ENCODE data around the gene C10orf95.

DNA sequence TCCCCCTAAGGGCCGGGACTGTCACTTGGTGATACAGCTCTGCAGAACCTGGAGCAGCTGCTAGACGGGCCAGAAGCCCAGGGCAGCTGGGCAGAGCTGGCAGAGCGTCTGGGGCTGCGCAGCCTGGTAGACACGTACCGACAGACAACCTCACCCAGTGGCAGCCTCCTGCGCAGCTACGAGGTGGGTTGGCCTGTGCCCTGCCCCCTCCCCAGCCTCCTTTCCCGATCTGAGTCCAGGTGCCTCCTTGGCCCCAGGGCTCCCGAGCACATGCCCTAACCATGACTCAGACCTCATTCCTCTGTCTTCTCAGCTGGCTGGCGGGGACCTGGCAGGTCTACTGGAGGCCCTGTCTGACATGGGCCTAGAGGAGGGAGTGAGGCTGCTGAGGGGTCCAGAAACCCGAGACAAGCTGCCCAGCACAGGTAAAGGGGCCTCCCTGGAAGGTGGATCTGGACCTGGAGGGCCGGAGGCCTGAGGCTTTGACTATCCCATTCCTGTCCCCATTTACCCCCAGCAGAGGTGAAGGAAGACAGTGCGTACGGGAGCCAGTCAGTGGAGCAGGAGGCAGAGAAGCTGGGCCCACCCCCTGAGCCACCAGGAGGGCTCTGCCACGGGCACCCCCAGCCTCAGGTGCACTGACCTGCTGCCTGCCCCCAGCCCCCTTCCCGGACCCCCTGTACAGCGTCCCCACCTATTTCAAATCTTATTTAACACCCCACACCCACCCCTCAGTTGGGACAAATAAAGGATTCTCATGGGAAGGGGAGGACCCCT, 49.4 kb downstream of the C10orf95 start:
- TF ChIP-seq ZNF585B (tag by site-specific recombination; IDR thresholded peaks at IDR 0.05) (no peak), REPIN1 (tag by site-specific recombination; IDR thresholded peaks at IDR 0.05; ENCODE audit: low read depth) (no peak), ZNF791 (tag by site-specific recombination; IDR thresholded peaks at IDR 0.05) (no peak), ZNF433 (tag by site-specific recombination; IDR thresholded peaks at IDR 0.05; ENCODE audit: low read depth) (no peak)
- TF ChIP-seq, protein P1, sequence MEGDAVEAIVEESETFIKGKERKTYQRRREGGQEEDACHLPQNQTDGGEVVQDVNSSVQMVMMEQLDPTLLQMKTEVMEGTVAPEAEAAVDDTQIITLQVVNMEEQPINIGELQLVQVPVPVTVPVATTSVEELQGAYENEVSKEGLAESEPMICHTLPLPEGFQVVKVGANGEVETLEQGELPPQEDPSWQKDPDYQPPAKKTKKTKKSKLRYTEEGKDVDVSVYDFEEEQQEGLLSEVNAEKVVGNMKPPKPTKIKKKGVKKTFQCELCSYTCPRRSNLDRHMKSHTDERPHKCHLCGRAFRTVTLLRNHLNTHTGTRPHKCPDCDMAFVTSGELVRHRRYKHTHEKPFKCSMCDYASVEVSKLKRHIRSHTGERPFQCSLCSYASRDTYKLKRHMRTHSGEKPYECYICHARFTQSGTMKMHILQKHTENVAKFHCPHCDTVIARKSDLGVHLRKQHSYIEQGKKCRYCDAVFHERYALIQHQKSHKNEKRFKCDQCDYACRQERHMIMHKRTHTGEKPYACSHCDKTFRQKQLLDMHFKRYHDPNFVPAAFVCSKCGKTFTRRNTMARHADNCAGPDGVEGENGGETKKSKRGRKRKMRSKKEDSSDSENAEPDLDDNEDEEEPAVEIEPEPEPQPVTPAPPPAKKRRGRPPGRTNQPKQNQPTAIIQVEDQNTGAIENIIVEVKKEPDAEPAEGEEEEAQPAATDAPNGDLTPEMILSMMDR (tag by site-specific recombination; IDR thresholded peaks at IDR 0.05) = no peak
